Activated gamma-delta T cell (primary cell): ENCODE results near the gene VSTM4.

Experiments
- DNase-seq: peaks from one replicate; lab custom pipeline; 2025; lab: John Stamatoyannopoulos, UW

The VSTM4 gene

DNA sequence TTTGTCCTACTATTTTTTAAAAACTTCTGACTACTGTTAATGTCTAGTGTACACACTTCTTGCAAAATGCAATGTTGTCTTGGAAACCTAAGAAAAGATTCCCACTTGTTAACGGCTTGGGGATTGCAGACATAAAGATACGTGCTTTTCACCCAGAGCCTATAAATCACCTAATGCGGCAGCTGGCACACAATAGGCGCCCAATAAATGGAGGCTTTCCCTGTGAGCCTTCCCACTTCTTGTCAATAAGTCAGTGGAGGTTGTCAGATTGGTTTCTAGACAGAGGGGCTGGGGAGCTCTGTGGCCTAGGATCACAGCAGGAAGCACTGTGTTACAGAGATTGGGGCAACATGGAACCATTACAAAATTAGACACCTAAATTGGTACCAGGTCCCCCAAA, 74.7 kb downstream of the VSTM4 start:
- no peak for DNase-seq

DNA sequence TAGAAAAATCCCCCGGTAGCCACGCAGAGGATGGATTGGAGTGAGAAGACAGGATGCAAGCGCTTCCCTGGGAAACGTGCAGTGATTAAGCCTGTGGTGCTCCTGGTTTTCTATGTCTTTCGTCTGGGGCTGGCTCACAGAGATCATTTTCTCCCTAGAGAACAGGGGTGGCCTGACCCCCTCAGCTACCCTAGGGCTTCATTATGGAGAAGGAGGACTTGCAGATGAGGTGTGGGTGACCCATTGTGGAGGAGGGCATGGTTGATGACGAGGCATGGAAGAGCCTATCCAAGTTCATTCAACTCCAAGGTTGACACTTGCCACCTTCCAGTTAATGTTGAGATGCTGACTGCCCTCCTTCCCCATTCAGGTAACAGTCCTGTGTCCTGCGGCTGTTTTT, 75.9 kb downstream of the VSTM4 start:
- no peak for DNase-seq

DNA sequence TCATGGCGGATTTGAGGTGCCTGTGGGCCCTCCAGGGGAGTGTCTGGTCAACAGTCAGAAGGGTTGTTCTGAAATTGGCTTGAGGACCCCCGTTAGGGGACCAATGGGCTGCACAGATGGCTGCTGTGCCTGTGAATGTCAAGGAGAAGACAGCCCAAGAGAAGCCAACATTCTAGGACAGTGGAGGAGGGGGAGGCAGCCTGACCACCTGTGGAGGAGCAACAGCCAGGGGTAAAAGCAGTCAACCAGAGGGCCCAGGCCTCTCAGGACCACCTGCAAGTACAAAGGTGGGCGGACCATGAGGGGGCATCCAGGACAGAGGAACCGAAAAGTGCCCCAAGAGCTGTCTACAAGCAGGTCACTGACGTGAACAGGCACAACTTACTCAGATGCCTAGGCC, 76.6 kb downstream of the VSTM4 start:
- DNase-seq: no peak

DNA sequence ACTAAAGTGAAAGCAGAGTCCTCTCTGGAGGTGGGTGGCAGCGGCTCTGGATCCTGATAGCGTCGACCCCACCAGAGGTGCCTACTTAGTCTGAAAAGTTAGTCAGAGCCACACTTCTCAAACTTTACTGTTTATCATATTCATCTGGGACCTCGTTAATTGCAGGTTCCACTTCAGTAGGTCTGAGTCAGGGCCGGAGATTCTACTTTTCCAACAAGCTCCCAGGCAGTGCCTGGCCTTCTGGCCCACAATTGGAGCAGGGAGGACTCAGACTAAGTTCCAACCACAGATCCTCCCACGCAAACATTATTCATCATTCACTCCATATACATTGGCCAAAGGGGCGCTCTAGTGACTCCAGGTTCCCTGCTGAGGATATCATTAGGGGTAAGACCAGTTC, 78.1 kb downstream of the VSTM4 start:
- DNase-seq: no peak

DNA sequence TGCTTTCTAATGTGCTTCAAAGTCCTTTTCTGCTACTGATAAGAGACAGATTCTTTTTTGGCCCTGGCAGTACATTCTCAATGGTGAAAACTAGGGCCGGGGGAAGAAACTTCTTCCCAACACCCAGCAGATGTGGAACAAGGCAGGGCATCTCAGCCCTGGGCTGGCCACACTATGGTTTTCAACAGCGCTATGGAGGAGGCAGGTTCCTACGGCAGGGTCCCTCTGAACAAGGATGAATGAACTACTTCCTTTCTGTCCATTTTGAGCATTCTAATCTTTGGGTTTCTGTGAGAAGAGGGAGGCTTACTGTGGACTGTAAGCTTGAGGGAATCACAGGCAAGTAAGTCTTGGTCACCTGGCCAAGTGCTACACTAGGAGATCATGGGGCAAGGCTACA, 78.7 kb downstream of the VSTM4 start:
- no peak for DNase-seq

DNA sequence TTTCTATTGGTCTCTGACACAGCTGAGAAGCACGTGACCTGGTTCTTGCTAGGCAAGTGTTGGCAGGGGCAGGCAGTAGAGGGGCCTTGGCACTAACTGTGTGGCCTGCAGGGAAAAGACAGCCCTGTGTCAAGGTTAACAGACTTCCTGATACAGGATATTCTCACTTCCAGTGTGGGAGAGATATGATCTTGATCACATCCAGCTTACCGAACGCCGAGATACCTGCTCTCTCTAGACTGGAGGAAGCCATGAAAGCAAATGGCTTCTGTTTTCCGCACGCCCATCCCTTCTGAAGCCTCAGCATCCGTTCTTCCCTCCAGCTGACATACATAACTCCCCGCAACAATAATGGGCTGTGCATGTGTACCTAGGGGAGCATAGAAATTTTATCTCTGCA, 79.4 kb downstream of the VSTM4 start:
- no peak for DNase-seq

DNA sequence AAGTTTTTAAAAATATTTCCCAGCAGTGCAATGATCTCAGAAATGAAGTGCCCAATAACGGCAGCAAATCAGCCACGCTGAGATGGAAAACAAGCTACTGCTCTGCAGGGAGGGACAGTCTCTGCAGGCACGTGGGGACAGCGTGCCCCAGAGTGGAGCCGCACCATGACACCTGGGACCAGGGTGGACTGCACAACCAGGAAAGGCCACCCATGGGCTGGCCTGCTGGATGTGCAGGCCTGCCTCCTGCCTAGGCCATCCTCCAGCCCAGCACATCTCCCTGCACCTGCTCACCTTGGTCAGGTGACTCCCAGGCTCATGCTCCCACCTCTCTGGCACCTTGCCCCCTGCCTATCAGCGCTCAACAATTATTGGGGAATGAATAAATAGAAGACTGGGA, 80.4 kb downstream of the VSTM4 start:
- no peak for DNase-seq

DNA sequence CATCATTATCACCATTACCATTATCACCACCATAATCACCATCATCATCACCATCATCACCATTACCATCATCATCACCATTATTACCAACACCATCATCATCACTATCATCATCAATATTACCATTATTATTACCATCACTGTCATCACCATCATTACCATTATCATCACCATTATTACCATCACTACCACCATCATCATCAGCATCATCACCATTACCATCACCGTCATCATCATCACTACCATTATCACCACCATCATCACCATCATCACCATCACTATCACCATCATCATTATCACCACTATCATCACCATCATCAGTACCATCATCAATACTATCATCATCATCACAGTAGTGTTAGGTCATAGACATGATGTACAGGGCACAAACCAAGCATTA, 81.4 kb downstream of the VSTM4 start:
- DNase-seq: no peak

DNA sequence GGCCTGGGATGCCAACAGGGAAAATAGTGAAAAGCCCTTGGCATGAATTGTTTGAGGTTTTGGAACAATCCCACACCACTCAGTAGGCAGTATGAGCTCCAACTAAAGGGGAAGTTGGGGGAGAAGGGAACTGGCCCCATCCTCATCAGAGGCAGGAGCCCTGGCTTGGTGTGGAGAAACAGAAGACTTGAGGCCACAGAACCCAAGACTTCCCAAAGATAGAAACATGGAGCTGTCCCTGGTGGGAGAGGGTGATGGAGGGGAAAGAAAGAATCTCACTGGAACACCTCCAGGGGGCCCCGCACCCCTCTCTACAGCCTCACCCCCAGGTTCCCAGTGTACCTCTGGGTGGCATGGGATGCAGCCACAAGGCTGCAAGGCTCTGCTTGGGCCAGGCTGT, 85.7 kb downstream of the VSTM4 start:
- no peak for DNase-seq

DNA sequence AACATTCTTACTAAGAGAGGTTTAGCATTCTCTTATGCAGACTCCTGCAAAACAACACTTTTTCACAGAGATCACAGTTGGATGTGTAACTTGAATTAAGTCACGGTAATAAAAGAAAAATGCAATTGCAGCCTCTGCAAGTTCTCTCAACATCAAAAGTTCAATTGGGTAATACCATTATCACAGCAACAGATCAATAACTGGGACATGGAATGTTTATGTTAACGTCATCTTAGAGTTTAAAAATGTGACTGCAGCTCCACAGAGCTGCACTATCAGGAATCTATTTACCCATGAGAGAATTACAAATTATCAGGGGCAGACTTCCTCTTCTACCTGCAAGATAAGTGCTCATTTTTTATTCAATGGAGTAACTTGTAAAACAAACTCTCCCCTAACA, 86.7 kb downstream of the VSTM4 start:
- DNase-seq: no peak

DNA sequence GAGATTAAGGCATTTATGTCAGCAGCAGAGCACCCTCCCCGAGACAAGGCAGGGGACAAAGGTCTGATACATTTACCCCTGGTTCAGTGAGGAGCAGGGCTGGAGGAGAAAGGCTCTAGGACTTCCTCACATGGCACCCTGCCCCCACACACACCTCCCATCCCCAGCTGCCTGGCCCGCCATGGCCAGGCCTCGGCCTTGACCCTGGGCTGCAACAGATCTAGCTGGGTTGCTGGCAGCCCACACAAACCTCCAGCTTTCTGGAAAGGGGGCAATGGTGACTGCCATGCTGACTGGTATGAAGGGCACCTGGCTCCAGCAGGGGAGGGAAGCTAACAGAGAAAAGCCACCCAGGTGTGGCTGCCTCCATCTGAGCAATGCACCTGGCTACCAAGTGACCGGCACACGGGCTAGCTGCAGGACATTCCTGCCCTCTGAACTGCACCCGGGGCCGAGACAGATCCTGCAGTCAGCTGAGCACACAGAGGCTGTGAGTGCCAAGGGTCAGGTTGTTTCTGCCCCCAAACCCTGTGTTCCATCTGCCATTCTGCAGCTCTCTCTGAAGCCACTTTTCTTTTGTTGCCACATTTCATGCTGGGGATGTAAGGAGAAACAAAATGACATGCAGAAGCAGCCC, 89.9 kb downstream of the VSTM4 start:
- DNase-seq: no peak

DNA sequence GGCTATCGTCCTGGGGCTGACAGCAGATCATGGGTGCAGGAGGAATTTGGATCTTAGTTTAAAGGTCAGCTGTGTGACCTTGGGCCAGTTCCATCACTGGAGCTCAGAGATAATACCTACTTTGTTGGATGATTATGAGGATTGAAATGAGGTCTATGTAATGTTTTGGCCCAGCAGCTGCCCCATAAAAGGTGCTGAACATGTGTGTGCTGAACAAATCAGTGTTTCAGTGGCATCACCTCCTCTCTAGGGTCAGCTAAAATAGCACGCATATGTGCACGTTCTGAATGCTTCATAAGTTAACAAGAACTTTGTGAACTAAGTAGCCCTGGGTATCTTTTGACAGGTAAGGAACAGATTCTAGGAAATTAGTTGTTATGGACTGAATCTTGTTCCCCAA, 90.8 kb downstream of the VSTM4 start:
- no peak for DNase-seq

DNA sequence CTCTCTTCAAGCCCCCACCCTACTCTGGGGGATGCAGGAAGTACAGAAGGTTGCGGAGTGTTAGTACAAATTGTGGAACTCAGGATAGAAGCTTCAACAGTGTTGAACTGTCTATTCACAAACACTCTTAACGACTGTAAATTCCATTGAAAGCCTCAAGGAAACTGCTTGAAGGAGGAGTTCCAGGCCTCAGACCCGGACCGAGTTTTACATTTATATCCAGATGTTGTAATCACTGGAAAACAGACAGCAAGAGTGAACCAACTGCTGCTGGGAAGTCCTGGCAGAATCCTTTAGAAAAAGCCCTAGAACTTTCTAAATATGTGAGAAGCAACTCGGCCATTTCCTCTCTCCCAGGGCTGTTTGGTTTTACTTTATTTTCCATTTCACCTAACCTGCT, 91.6 kb downstream of the VSTM4 start:
- DNase-seq: no peak

DNA sequence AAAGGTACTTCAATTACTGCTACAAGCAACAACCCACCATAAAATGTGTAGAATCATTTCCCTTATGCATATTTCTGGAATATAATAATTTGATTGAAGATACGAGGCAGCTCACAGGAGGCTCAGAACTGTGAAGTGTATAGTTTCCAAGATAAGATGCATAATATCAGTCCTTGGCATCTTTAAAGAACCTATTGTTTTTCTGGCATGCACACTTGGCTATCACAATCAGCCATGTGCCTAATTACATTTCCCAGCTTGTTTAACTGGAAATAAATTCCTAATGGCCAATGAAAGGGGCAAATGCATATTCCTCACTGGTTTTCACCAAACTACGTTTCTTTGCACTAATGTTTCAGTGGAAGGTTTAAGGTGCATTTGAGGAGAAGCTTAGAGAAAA, 92.3 kb downstream of the VSTM4 start:
- no peak for DNase-seq

DNA sequence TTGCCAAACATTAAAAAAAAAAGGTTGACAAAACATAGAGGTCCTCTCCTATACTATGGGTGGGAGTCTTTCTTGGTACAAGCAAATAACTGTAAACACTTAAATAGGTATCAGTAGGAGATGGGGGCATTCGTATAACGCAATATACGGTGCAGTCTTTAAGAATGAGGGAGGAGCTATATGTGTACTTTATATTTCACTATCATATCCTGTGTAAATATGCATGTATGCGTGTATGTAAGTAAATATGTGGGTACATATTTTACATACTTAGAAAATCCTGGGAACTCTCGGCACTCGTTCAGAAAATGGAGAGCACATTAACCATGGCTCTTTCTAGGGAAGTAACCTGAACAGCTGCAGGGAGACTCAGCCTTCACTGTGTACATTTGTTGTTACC, 93.6 kb downstream of the VSTM4 start:
- DNase-seq: no peak

DNA sequence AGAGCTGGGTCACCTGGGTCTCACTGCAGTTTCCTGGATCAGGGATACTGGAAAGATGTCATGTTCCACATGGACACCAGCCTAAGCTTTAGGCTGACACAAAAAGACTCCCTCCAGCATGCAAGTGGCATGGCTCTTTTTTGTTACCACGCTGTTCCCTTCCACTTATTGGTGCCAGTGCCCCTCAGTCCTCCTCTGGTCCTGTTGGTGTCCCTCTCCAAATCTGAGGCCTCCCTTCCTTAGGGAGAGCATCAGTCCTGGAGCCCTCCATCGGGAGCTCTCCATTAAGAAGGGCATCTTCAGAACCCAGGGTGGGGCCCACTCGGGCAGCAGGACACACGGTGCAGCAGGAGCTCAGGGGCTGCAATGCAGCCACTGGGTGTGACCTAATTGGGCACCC, 99.6 kb downstream of the VSTM4 start:
- DNase-seq: no peak

DNA sequence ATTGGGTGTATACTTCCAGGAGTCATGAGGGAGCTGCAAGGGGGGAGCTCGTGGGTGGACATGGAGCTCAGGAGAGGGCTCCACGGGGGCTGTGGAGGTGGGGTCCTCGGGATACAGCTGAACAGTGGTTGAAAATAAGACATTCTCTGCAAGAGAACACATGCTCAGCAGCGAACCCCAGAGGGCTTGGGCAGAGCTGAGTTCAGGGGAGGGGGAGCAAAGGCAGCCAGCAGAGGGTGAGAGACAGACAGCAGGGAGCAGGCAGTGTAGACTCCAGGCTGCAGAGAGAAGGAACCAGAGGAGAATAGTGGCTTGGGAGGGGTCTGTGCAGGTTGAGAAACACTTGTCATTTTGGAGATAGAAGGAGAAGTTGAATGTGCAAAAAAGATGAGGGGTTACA, 102.7 kb downstream of the VSTM4 start:
- DNase-seq: no peak

DNA sequence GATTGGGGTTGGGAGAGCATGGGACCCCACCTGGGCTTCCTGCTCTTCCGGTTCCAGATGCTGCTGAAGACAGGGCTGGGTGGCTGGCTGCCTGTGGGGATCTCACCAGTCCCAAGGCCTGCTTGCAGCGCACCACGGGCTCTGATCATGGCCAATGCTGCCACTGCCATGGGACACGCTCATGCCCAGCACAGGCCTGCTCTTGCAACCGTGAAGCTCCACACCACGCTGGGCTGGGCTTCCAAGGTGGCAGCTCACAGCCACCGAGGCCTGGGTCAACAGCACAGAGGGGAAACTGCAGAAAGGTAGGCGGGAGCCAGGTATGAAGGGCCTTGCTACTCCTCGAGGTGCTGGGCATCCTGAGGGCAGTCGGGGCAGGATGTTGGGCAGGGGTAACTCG, 103.6 kb downstream of the VSTM4 start:
- DNase-seq: no peak

DNA sequence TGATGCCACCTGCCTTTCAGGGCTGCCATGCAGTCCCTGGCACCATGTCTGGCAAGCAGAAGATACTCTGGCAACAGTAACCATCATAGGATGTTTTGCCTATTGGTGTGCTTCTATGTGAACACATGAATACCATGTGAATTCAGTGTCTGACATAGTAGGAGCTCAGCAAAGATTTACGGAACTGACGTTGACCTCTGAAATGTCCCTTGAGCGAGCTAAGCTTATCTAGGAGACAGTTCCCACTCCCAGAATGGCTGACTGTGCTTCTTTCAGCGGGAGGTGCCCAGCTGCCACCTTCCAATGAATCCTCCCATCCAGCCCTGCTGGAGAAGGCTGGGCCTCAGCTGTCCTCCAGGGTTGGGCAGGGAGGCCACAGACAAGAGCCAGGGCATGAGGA, 104.5 kb downstream of the VSTM4 start:
- no peak for DNase-seq

DNA sequence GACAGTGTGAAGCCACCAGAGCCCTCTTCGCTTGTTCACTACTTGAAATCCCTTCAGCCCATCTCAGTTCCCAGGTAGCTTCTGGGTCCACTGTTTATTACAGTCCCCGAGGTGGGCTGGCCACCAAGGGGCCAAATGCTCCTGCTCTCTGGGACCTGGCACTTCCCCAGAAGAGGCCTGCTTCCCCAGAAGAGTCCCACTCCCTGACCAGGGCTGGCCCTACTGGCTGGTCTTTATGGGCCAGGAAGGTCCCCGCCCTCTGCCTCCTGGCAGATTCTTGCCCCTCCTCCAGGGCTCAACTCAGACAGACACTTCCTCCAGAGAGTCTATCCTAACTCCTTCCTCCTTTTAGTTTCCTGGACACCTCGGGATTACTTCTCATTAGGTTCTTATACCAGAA, 105.0 kb downstream of the VSTM4 start:
- DNase-seq: no peak

DNA sequence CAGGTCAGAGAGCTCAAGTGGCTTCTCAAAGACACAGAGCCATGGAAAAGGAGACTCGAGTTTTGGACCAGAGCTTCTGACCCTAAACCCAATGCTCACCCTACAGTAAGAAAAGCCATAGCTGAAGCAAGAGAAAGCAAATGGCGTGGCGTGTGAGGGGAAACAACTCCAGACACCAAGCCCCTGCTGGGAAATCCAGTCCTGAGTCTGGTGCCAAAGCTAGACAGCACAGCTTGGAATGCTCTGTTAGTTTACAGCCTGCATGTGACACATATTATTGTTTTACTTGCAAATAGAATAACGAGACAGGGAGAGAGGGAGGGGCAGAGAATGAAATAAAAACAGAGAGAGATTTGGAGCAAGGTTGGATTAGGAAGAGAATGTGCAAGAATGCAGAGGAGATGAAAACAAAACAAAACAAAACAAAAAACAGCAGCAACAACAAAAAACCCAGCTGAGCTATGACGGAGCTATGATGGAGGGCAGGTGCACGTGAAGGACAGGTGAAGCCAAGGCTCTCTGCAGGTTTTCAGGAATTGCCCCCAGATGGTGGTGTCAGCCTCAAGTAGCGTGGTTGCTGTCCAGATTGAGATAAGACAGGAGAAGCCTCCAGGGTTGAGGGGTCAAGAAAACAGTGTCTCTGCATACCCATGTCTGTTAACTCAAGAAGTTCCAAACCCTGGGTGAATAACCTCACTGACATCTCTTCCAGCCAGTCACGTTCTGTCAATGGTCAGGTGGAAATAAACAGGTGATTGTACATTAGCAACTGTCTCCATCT, 105.9 kb downstream of the VSTM4 start:
- no peak for DNase-seq

DNA sequence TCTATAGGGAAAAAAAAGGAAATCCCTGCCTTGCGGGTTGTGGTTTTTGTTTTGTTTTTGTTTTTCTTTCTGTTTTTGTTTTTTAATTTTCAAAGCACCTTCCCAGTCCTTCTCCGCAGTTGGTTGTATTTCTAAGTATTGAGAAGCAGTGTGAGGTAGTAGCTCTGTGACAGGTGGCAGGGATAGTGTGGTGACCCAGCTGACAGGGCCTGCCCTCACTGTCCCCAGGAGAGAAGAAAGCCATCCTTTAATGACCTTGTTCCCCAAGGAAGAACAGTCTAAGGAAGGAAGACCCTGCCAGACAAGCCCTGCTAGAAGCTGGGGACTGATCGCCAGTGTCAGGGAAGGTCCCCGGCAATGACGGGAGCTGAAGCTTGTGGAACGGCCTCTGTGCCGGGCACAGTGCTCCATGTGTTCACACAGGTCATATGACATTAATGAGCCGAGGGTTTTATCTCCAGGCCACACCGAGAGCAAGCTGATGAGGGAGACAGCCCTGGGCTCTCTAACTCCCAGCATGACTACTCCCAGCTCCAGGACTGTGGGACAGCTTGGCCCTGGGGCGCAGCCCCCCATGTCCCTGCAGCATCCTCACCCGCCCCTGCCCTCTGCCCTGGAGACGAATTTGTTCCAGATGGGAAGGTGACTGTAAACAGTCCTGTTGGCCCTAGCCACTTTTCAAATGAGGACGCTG, 106.7 kb downstream of the VSTM4 start:
- DNase-seq: no peak

DNA sequence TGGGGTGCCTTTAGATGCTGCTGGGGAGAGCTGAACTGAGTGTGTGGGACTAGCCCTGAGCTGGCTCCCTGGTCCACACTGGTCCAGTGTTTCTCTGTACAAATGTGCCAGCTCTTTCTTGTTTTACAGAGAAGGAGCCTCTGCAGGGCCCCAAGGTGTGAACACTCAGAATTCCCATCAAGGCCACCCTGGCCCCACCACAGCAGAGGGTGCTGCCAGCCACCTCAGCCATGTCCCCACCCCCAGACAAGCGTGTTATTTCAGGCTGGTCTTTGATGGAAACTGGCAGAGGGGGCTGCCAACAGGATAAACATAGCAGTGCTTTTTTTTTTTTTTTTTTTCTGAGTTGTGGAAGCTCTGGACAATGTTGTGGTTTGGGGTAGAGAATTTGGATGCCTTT, 107.2 kb downstream of the VSTM4 start:
- no peak for DNase-seq
